Embryonic facial prominence (tissue), 1 donor: ENCODE data around the gene ADAM15.
A peak's percentile ranks its signal among the peaks of the same experiment; 100 is the strongest.

Source experiments
- DNase-seq: peaks from one replicate; pipeline ENCODE4 v3.0.0-alpha.2; 2016; ENCODE audit errors: extremely low spot score

The ADAM15 gene

GRCh38 chr1:155012776-155013602 is 38.1 kb upstream of the ADAM15 start:
- DNase-seq, result no peak

- DNase-seq, result no peak
These were observed 37.5 kb upstream of the ADAM15 start for GRCh38 chr1:155013632-155014031.

DNA sequence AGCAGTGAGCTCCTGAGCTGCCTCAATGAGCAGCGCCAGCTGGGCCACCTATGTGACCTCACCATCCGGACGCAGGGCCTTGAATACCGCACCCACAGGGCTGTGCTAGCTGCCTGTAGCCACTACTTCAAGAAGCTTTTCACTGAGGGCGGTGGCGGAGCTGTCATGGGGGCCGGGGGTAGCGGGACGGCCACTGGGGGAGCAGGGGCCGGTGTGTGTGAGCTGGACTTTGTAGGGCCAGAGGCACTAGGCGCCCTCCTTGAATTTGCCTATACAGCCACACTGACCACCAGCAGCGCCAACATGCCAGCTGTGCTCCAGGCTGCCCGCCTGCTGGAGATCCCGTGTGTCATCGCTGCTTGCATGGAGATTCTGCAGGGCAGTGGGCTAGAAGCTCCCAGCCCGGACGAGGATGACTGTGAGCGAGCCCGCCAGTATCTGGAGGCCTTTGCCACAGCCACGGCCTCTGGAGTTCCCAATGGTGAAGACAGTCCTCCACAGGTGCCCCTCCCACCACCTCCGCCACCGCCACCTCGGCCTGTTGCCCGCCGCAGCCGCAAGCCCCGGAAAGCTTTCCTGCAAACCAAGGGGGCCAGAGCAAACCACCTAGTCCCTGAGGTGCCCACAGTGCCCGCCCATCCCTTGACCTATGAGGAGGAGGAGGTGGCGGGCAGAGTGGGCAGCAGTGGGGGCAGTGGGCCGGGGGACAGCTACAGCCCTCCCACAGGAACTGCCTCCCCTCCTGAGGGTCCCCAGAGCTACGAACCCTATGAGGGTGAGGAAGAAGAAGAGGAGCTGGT is 36.2 kb upstream of the ADAM15 start:
- no peak for DNase-seq

DNA sequence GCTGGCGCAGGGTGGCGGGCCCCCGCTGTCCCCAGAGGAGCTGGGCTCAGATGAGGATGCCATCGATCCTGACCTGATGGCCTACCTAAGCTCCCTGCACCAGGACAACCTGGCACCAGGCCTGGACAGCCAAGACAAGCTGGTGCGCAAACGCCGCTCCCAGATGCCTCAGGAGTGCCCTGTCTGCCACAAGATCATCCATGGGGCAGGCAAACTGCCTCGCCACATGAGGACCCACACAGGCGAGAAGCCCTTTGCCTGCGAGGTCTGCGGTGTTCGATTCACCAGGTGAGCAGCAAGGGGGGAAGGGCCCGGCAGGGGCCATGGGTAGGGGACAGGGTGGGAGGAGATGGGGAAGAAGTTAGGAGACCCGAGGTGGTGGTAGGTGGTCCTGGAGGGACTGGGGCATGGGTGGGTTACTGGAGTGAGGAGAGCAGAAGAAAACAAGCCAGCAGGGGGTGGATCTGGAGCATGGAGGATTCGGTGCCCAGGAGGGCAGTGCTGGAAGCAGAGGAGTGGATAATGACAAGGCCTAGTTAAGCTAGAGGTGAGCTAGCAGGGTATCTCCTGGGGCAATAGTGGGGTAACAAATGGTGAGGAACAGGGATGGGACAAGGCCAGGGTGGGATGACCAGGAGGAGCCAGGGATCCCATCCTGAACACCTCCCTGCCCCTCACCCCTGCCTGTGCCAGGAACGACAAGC is 35.4 kb upstream of the ADAM15 start:
- no peak for DNase-seq

DNA sequence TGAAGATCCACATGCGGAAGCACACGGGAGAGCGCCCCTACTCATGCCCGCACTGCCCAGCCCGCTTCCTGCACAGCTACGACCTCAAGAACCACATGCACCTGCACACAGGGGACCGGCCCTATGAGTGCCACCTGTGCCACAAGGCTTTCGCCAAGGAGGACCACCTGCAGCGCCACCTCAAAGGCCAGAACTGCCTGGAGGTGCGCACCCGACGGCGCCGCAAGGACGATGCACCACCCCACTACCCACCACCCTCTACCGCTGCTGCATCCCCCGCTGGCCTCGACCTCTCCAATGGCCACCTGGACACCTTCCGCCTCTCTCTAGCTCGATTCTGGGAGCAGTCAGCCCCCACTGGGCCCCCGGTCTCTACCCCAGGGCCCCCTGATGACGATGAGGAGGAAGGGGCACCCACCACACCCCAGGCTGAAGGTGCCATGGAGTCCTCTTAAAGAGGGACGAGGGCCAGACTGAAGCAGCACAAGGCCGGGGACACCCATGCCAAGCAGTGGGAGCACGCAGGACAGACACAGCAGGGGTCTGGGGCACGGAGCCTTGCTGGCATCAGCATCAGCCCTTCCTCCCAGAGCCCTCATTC is 34.8 kb upstream of the ADAM15 start:
- no peak for DNase-seq

DNA sequence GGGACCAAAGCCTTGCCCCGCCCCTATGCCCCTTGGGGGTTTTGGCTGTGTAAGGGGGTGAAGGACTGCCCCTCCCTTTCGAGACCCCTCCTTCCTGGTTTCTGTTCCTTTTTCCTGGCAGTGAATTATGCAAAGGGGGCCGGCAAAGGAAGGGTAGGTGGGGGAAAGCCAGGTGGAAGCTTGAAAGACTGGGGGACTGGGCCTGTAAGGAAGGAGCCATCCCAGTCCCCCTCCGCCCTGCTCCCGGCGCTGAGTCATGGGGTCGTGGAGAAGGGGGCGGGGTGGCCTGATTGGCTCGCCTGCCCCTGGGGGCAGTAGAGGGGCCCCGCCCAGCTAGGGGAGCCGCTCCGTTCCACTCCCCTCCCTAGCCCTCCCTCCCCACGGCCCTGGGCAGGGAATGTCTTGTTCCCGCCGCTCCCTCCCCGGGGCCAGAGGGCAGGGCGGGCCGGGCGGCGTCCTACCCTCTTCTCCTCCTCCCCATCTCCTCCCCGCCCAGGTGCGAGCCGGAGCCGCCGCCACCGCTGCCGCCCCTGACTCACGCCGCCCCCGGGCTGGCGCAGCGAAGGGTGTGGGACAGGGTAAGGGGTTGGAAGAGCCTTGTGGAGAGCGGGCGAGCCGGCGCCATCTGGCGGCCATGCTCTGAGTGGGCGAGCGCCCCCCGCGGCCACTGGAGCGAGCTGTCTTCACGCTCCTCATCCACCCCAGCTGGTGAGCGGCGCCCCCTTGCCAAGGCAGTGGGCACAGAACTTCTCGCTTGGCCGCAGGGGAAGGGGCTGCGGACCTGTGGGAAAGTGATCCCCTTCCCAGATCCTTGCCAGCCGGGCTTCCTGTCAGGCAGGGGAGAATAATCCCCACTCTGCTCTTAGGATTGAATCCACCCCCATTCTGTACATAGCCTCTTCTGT is 33.8 kb upstream of the ADAM15 start:
- peak; percentile 71 for DNase-seq

DNA sequence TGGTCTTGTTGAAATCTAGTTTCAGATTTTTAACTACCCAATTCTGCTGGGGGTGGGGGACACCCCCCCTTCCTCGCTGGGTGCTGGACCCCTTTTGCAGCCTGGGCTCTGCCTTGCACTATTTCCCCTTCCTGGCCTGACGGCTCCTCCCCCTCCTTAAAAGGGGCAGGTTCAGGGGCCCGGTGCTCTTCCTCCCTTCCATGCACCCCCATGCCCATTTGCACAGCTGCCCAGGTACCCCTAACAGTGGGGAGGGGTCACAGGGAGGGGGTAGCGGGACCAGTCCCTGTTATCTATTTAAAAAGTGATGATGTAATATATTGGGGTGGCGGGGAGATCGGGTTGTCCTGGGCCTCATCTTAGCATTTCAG is 33.2 kb upstream of the ADAM15 start:
- no peak for DNase-seq

- DNase-seq, result no peak
These were observed 32.3 kb upstream of the ADAM15 start for GRCh38 chr1:155018617-155019348.

- no peak for DNase-seq
These were observed 31.5 kb upstream of the ADAM15 start for GRCh38 chr1:155019377-155020245.

- no peak for DNase-seq
These were observed 28.8 kb upstream of the ADAM15 start for GRCh38 chr1:155022136-155022926.

DNA sequence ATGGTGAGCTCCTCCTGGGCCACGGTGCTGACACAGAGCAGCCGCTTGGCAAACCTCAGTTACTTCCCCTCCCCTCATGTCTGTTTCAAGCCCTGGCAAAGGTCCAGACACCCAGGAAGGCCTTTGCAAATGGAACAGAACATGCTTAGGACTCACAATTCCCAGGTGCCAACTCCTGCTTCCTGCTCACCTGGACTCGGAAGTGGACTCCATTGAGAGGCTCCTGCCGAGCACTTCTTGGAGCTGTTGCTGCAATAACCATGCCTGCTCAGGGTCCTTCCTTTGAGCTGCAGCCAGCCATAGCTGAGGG is 28.2 kb upstream of the ADAM15 start:
- no peak for DNase-seq

DNA sequence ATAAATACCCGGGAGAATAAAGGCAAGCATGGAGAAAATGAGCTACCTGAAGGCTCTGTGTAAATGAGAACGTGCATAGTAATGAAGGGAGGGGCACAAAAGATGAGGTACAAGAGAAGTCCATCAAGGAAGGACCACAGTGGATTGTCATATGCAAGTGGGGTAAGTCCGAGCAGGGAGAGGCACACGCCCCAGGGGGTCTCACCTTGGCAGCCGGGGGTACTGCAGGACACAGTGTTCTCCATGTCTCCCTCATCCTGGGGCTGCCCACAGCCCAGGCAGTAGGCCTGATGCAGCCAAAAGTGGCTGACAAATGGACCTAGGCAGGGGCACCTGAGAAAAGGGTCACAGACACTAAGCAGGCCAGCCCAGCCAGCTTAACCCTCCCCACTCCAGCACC is 27.5 kb upstream of the ADAM15 start:
- no peak for DNase-seq

GRCh38 chr1:155024315-155024714 is 26.8 kb upstream of the ADAM15 start:
- no peak for DNase-seq

DNA sequence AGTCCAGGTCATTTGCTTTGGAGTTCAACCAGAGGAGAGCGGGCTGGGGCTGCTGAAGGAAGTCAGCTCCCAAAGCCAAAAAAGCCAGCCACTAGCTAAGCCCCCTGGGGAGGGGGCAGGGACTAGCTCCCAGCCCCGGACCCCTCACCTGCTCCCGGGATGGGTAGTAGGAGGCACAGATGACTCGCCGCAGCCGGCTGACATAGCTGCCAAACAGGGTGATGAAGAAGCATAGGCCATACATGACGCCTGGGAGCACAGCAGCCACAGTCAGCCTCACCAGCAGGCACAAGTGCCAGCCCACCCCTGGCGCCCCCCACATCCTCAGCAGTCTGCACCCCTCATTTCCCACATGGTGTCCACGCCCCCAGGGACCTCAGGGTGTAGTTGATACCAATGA is 25.0 kb upstream of the ADAM15 start:
- no peak for DNase-seq

GRCh38 chr1:155026588-155026987 is 24.5 kb upstream of the ADAM15 start:
- DNase-seq, result no peak

DNA sequence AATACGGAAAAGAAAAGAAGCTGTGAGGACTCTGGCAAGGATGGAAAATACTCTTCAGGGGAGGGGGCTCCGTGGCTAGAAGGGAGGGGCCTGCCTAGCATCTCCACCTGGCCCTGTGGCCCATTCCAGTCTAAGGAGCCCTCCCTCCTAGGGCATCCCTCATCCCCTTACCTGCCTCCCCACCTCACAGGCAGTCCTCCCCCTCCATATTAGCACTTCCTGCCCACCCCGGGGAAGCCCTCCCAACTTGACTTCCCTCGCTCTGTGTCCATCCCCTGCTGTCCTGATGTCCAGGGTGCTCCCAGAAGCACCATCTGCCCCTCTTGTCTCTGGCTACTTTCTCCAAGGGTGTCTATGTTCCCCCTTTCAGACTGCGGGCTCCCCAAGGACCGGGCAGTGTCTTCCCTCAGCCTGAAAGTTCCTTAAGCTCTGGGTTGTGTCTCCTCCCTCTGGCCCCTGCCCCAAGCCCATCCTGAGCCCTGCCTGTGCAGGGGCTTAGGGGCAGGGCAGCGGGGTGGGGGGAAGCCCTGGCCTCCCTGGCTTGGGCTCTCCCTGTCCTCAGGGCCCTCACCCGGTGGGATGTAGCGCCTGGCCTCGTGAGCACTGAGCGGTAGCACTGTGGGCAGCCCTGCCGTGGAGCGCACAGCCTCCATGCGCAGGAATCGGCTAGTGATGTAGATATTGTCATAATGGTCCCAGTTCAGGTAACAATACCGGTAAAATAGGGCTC is 21.4 kb upstream of the ADAM15 start:
- DNase-seq, result no peak

DNA sequence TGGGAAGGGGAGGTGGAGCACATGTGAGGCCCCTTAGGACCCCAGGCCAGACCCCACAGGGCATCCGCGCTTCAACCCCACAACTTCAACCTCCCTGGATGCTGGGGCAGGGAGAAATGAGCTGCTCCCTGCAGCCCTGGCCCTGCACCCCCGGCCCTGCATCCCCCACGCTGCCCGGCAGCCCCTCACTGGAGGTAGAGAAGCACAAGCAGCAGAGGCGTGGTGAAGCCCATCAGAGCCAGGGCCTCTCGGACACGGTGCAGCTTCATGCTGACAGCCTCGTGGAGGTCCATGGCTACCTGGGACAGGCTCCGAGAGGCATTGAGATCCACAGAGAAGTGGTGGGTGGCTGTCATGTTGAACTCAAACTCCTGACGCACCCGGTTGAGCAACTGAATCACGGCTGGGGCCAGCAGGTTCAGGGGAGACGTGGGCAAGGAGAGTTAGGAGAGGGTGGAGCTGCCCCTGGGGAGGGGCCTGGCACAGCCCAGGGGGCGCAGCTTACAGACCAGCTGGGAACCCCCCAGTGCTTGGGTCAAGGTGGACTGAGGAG is 20.8 kb upstream of the ADAM15 start:
- DNase-seq, result no peak

GRCh38 chr1:155030899-155031298 is 20.2 kb upstream of the ADAM15 start:
- DNase-seq, result no peak
